ELR (cell line): ENCODE data around the gene HOXB3.

ENCODE experiments used
- DNase-seq: peaks from one replicate; pipeline ENCODE4 v3.0.0-alpha.2; 2015; ENCODE audit warnings: low read depth

HOXB3 gene

GRCh38 chr17:48500435-48501426, 89.3 kb downstream of the HOXB3 start:
- no peak for DNase-seq

GRCh38 chr17:48499735-48500434, 90.2 kb downstream of the HOXB3 start:
- no peak for DNase-seq

- DNase-seq = peak; percentile 74
These were observed 90.8 kb downstream of the HOXB3 start for GRCh38 chr17:48499248-48499647.
